Pancreas (tissue), 10 donors: ENCODE results near the gene KDM4D. TPM values are rescaled to one million over a fixed set of nuclear protein-coding genes. Genes with fewer than 3 reads are reported as not detected.

Experiments used
- ATAC-seq, 4 donors: fragments of 200-7000 bp; cut with Tn5 transposase; one replicate each; pipeline versions ENCODE4 v1.8.0 to v1.9.1; 2020; ENCODE audit warnings: mild to moderate bottlenecking in 4 of 4, moderate library complexity in 4 of 4
- DNase-seq, 6 donors: peaks; one replicate each; pipeline ENCODE4 v3.0.0-alpha.2; 2020
- FAIRE-seq: peaks from 2 replicates; lab custom pipeline; 2012; peaks lifted over from hg19 to GRCh38; lab: Jason Lieb, UNC
- H3K27ac ChIP-seq, 4 donors: fragments of 200-600 bp; sonication (generic); 1 replicate in 3 of 4; 2 replicates in 1 of 4; pipeline versions ENCODE4 v1.5.0 to v1.8.0; 2020
- H3K27me3 ChIP-seq, 4 donors: fragments of 200-600 bp; one replicate each; pipeline ENCODE4 v1.8.0; 2021
- H3K36me3 ChIP-seq, 3 donors: fragments of 200-600 bp; sonication (generic) in 1 of 3; one replicate each; pipeline versions ENCODE4 v1.5.0 to v1.8.0; 2020 to 2021
- H3K4me1 ChIP-seq, 3 donors: fragments of 200-600 bp; one replicate each; pipeline ENCODE4 v1.8.0; 2021
- H3K4me3 ChIP-seq, 4 donors: fragments of 200-600 bp; sonication (generic) in 2 of 4; one replicate each; pipeline versions ENCODE4 v1.5.0 to v1.8.0; 2020 to 2021
- H3K9me3 ChIP-seq, 4 donors: fragments of 200-600 bp; one replicate each; pipeline ENCODE4 v1.8.0; 2021
- WGBS, 2 donors: extraction: QIAGEN DNeasy Blood & Tissue Kit; methylation state at CpG; one replicate each; pipeline ENCODE4 v1.1.7; 2013; 5-methylcytosine and 5-hydroxymethylcytosine counted together
- intact Hi-C, 3 donors: fragments of 100-400 bp; cut with DNase I; formaldehyde crosslinking; loops; one replicate each; pipeline versions ENCODE4 v1.11.1 to v1.14.2; 2022
- polyA plus RNA-seq, 2 donors: library from polyadenylated mRNA; stranded (reverse); fragments of 200-250 nt; gene quantifications; one replicate each; pipeline ENCODE4 v1.2.3, GENCODE V29; 2013
- total RNA-seq, 6 donors: library from RNA; stranded (reverse); fragmentation: NEBNext Ultra II Directional in 4 of 6; extraction: Animal tissue kit (Norgen Biotek cat#: 25700) in 4 of 6; gene quantifications; one replicate each; pipeline versions ENCODE4 v1.2.1 to v1.2.4, GENCODE V29; 2021 to 2023
- TF ChIP-seq, protein P1 (sequence below), 4 donors: fragments of 200-600 bp; sonication (generic) in 3 of 4; IDR thresholded peaks; one replicate each; pipeline versions ENCODE4 v1.5.0 to v1.8.0; 2021; ENCODE audit warnings: antibody characterized with exemption in 4 of 4
- donor health status: healthy with polysubstance abuse.
- donor health status: DM: no; HTN: no; CAD: no; lungs with moderate emphysema.
- donor health status: DM: no; HTN: no; CAD: no.
- donor health status: control.
- donor health status: control.
- donor health status: Bipolar disorder and iron deficiency.
- donor health status: DM: yes; HTN: yes; CAD: no.
- donor health status: DM: no; HTN: no; CAD: no.
- donor health status: DM: no; HTN: no; CAD: no.
- donor health status: DM: yes; HTN: yes; CAD: no.

KDM4D gene
- total and polyA plus RNA-seq, 8 donors: 0.14 to 0.49 (median 0.28) TPM

DNA sequence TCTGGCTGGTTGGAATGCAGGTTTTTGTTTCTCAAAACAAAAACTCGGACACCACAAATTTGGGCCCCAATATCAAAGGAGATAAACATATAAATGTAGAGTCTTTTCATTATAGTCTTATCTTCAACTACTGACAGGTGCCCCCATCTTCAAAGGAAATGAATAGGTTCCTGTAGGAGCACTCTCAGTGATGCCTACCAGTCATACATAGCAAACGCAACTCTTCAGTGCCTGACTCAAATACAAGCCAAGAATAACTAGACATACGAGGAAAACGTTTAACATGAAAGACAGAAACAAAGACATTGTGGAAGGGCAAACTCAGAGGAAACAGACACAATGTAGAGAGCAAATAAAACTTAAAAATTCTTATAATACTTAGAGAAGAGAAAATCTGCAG is 13.9 kb downstream of the KDM4D start:
- TF ChIP-seq, protein P1, sequence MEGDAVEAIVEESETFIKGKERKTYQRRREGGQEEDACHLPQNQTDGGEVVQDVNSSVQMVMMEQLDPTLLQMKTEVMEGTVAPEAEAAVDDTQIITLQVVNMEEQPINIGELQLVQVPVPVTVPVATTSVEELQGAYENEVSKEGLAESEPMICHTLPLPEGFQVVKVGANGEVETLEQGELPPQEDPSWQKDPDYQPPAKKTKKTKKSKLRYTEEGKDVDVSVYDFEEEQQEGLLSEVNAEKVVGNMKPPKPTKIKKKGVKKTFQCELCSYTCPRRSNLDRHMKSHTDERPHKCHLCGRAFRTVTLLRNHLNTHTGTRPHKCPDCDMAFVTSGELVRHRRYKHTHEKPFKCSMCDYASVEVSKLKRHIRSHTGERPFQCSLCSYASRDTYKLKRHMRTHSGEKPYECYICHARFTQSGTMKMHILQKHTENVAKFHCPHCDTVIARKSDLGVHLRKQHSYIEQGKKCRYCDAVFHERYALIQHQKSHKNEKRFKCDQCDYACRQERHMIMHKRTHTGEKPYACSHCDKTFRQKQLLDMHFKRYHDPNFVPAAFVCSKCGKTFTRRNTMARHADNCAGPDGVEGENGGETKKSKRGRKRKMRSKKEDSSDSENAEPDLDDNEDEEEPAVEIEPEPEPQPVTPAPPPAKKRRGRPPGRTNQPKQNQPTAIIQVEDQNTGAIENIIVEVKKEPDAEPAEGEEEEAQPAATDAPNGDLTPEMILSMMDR (IDR thresholded peaks at IDR 0.05): no peak
- FAIRE-seq (no peak), ATAC-seq (no peak), DNase-seq (no peak)
- intact Hi-C loops: no loop called here
- Histone ChIP-seq H3K36me3 (no peaks in the 10 kb centered on the region), H3K4me3 (no peak overlapping the region), H3K27ac (no peak overlapping the region), H3K4me1 (no peaks in the 10 kb centered on the region), H3K9me3 (no peaks in the 10 kb centered on the region), H3K27me3 (no peaks in the 10 kb centered on the region)
- WGBS, 2 donors: 58 to 77% methylated on average over 4 of the region's 4 CpGs

DNA sequence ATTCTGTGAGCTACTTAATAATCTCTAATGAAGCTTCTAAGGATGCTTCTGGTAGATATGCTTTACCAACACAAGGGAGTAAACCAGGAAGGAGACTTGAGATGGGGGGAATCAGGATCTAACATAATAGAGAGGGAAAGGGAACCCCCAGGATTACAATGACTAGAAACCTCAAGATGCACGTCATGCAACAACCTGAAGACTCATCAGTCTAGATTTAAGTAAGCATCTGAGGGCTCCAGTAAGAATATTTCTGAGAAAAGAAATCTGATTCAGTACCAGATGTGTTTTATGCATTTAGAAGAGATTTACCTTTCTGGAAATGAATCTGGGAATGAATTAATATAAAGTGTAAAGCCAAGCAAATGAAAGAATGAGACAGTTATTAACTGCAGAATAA is 15.2 kb downstream of the KDM4D start:
- WGBS, 2 donors: 70 to 82% methylated on average over 1 of the region's 1 CpG
- intact Hi-C loops: no loop called here

DNA sequence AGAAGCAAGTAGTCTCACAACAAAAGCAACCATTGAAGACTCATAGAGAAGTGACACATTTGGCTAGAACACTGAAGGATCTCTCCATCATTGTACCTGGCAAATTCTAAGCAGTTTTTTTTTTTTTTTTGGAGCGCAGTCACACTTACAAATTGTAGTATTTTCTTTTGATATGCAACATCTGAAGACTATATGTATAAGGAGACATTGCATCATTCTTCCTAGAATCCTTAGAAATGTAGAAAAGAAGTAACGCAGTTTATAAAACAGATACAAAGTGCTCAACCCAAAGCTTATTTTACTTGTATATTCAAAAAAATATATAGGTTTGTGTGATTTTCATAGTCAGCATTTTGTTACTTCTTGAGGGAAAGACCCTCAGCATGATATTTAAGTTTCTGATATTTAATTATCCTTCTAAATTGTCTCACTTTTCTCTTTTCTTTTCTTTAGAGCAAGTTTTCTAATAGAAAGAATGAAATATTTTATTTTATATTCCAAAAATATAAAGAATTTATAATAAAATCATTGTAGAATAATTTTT is 20.0 kb downstream of the KDM4D start:
- TF ChIP-seq, protein P1 (IDR thresholded peaks at IDR 0.05): no peak
- H3K9me3 ChIP-seq: no peaks in the 10 kb centered on the region
- H3K36me3 ChIP-seq: no peaks in the 10 kb centered on the region
- 94 to 98% methylated on average over 2 of the region's 2 CpGs for WGBS, 2 donors
- intact Hi-C loops: no loop called here
- DNase-seq (no peak), FAIRE-seq (no peak), ATAC-seq (no peak)
- H3K27ac ChIP-seq: no peak overlapping the region
- no peaks in the 10 kb centered on the region for H3K4me1 ChIP-seq
- no peaks in the 10 kb centered on the region for H3K27me3 ChIP-seq
- H3K4me3 ChIP-seq: no peak overlapping the region

More for the DNA sequence above, 15.2 kb downstream of the KDM4D start:
- TF ChIP-seq, protein P1 (IDR thresholded peaks at IDR 0.05): no peak
- no peaks in the 10 kb centered on the region for H3K4me1 ChIP-seq
- H3K9me3 ChIP-seq: no peaks in the 10 kb centered on the region
- ATAC-seq: no peak
- no peak for FAIRE-seq
- H3K36me3 ChIP-seq: no peaks in the 10 kb centered on the region
- no peak for DNase-seq
- no peaks in the 10 kb centered on the region for H3K27me3 ChIP-seq
- no peak overlapping the region for H3K27ac ChIP-seq
- H3K4me3 ChIP-seq: no peak overlapping the region

DNA sequence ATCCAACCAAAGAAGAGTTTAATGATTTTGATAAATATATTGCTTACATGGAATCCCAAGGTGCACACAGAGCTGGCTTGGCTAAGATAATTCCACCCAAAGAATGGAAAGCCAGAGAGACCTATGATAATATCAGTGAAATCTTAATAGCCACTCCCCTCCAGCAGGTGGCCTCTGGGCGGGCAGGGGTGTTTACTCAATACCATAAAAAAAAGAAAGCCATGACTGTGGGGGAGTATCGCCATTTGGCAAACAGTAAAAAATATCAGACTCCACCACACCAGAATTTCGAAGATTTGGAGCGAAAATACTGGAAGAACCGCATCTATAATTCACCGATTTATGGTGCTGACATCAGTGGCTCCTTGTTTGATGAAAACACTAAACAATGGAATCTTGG is 23.9 kb downstream of the KDM4D start:
- DNase-seq (no peak), FAIRE-seq (no peak), ATAC-seq (no peak)
- H3K27me3 ChIP-seq: peaks cover 0 to 3% (median 0%) of the 10 kb centered on the region in 4 donors
- intact Hi-C loops: no loop called here
- no peaks in the 10 kb centered on the region for H3K36me3 ChIP-seq
- no peaks in the 10 kb centered on the region for H3K9me3 ChIP-seq
- H3K4me3 ChIP-seq: no peak overlapping the region
- H3K27ac ChIP-seq: no peak overlapping the region
- no peaks in the 10 kb centered on the region for H3K4me1 ChIP-seq
- WGBS, 2 donors: 81 to 86% methylated on average over 6 of the region's 6 CpGs
- TF ChIP-seq, protein P1 (IDR thresholded peaks at IDR 0.05): no peak

DNA sequence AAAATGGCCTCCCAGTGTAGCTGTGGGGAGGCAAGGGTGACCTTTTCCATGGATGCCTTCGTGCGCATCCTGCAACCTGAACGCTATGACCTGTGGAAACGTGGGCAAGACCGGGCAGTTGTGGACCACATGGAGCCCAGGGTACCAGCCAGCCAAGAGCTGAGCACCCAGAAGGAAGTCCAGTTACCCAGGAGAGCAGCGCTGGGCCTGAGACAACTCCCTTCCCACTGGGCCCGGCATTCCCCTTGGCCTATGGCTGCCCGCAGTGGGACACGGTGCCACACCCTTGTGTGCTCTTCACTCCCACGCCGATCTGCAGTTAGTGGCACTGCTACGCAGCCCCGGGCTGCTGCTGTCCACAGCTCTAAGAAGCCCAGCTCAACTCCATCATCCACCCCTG is 24.8 kb downstream of the KDM4D start:
- no peaks in the 10 kb centered on the region for H3K4me1 ChIP-seq
- peak in 1 of 6 donors; percentile 38 for DNase-seq
- ATAC-seq: no peak
- H3K36me3 ChIP-seq: no peaks in the 10 kb centered on the region
- H3K27ac ChIP-seq: no peak overlapping the region
- H3K9me3 ChIP-seq: no peaks in the 10 kb centered on the region
- peaks cover 0 to 3% (median 0%) of the 10 kb centered on the region in 4 donors for H3K27me3 ChIP-seq
- 95% methylated on average over 13 of the region's 13 CpGs for WGBS, 2 donors
- no peak overlapping the region for H3K4me3 ChIP-seq
- TF ChIP-seq, protein P1 (IDR thresholded peaks at IDR 0.05): no peak
- intact Hi-C loops: no loop called here
- no peak for FAIRE-seq
